ENCODE data around the gene CPNE8.

DNA sequence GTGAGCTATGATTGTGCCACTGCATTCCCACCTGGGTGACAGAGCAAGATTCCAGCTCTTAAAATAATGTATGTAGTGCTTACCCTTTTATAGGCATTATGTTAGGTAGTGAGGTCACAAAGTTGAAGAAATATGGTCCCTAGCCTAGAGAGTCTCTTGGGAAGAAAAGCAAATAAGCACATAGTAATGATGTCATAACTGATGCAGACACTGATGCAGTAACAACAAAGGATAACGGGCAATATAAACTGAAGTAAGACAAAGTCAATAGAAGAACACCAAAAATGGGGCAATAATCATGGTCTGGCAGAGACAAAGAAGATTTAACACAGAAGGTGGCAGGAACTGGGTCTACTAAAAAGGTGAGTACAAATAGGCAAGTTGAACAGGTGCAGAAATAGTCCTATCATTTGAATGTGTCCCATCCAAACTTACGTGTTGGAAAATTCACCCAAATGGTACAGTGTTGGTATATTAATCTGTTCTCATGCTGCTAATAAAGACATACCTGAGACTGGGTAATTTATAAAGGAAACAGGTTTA is 93.5 kb downstream of the CPNE8 start:
- TF ChIP-seq YY1 (IDR thresholded peaks at IDR 0.05; ENCODE audit: insufficient read depth, insufficient read length) (no peak), ZNF274 (IDR thresholded peaks at IDR 0.05; ENCODE audit: low read depth, low read length) (no peak)
